Neural cell (in vitro differentiated cells): ENCODE data around the gene TSPAN1. TPM values are rescaled to one million over a fixed set of nuclear protein-coding genes. Genes with fewer than 3 reads are reported as not detected.

ENCODE experiments used
- H2AFZ ChIP-seq: fragments of 200-600, 300-800 bp; sonication (generic), shearing (Covaris generic); 2 replicates; pipeline ENCODE4 v1.6.0; 2014; ENCODE audit warnings: low read depth, mild to moderate bottlenecking, antibody characterized with exemption, low read length, moderate library complexity
- H3F3A ChIP-seq: fragments of 200-600 bp; shearing (Covaris generic); 2 replicates; pipeline ENCODE4 v1.6.1; 2016; ENCODE audit warnings: mild to moderate bottlenecking, moderate library complexity, mixed read lengths, antibody characterized with exemption, low read length; ENCODE audit not compliant: insufficient read depth, poor library complexity, severe bottlenecking
- H3K27ac ChIP-seq: fragments of 200-600, 300-800 bp; sonication (generic), shearing (Covaris generic); 2 replicates; pipeline ENCODE4 v1.5.1; 2014; ENCODE audit warnings: mild to moderate bottlenecking, low read length, moderate library complexity
- H3K27me3 ChIP-seq: fragments of 300-800, 200-600 bp; sonication (generic), shearing (Covaris generic); 2 replicates; pipeline ENCODE4 v1.6.0; 2014; ENCODE audit warnings: mild to moderate bottlenecking, low read depth, low read length, moderate library complexity; ENCODE audit not compliant: insufficient read depth
- H3K36me3 ChIP-seq: fragments of 300-800, 200-600 bp; sonication (generic), shearing (Covaris generic); 2 replicates; pipeline ENCODE4 v1.5.1; 2014; ENCODE audit warnings: mild to moderate bottlenecking, antibody characterized with exemption, low read length, moderate library complexity; ENCODE audit not compliant: insufficient read depth
- H3K4me2 ChIP-seq: fragments of 300-800, 200-600 bp; sonication (generic), shearing (Covaris generic); 2 replicates; pipeline ENCODE4 v1.6.0; 2014; ENCODE audit warnings: mild to moderate bottlenecking, low read length
- H3K4me3 ChIP-seq: fragments of 300-800, 200-600 bp; sonication (generic), shearing (Covaris generic); 2 replicates; pipeline ENCODE4 v1.5.1; 2014; ENCODE audit warnings: mild to moderate bottlenecking, low read length, moderate library complexity
- H3K79me2 ChIP-seq: fragments of 200-600 bp; shearing (Covaris generic); replicated peaks from 2 replicates; pipeline ENCODE4 v1.6.0; 2014; ENCODE audit warnings: mild to moderate bottlenecking, low read length, moderate library complexity; ENCODE audit not compliant: insufficient read depth
- H3K9ac ChIP-seq: fragments of 300-800, 200-600 bp; sonication (generic), shearing (Covaris generic); 2 replicates; pipeline ENCODE4 v1.6.1; 2016; ENCODE audit warnings: mild to moderate bottlenecking, low read length, mixed read lengths
- H3K9me2 ChIP-seq: fragments of 200-600 bp; shearing (Covaris generic); 2 replicates; pipeline ENCODE4 v1.6.1; 2016; ENCODE audit warnings: mild to moderate bottlenecking, low read length, mixed read lengths; ENCODE audit not compliant: insufficient read depth
- H3K9me3 ChIP-seq: fragments of 200-600, 300-800 bp; sonication (generic), shearing (Covaris generic); 2 replicates; pipeline ENCODE4 v1.6.1; 2016; ENCODE audit warnings: mild to moderate bottlenecking, mixed run types, low read length, moderate library complexity, mixed read lengths
- H4K20me1 ChIP-seq: fragments of 200-600 bp; shearing (Covaris generic); 2 replicates; pipeline ENCODE4 v1.6.1; 2016; ENCODE audit warnings: mild to moderate bottlenecking, mixed run types; ENCODE audit not compliant: insufficient read depth
- EP300 ChIP-seq: fragments of 450-650 bp; conservative IDR thresholded peaks from 2 replicates; pipeline ENCODE4 v1.6.1; 2014; ENCODE audit warnings: antibody characterized with exemption, mild to moderate bottlenecking, moderate library complexity; ENCODE audit not compliant: poor library complexity, severe bottlenecking
- EZH2 ChIP-seq: fragments of 200-600, 300-800 bp; shearing (Covaris generic), sonication (generic); IDR thresholded peaks from 2 replicates; pipeline ENCODE4 v1.6.1; 2014; ENCODE audit warnings: antibody characterized with exemption, low read length, borderline replicate concordance, mild to moderate bottlenecking; ENCODE audit not compliant: insufficient read depth, poor library complexity, severe bottlenecking
- MXI1 ChIP-seq: fragments of 450-650 bp; conservative IDR thresholded peaks from 2 replicates; pipeline ENCODE4 v1.6.1; 2014; ENCODE audit warnings: antibody characterized with exemption, mild to moderate bottlenecking; ENCODE audit not compliant: poor library complexity, severe bottlenecking
- POLR2AphosphoS5 ChIP-seq: IDR thresholded peaks from 2 replicates; pipeline ENCODE4 v1.6.1; 2012
- RAD21 ChIP-seq: fragments of 450-650 bp; conservative IDR thresholded peaks from 2 replicates; pipeline ENCODE4 v1.6.1; 2014; ENCODE audit warnings: antibody characterized with exemption, mild to moderate bottlenecking, moderate library complexity
- SMC3 ChIP-seq: fragments of 450-650 bp; conservative IDR thresholded peaks from 2 replicates; pipeline ENCODE4 v1.6.1; 2014; ENCODE audit warnings: antibody characterized with exemption, mild to moderate bottlenecking, moderate library complexity; ENCODE audit not compliant: poor library complexity
- polyA plus RNA-seq: library from polyadenylated mRNA; depleted of rRNA; stranded (reverse); fragments of >200 nt; gene quantifications from 2 replicates; pipeline ENCODE4 v1.2.3, GENCODE V29; 2014
- TF ChIP-seq, protein P1 (sequence below): IDR thresholded peaks from 2 replicates; pipeline ENCODE4 v1.6.1; 2012; ENCODE audit warnings: borderline replicate concordance
- TF ChIP-seq, protein P2 (sequence below): fragments of 450-650 bp; IDR thresholded peaks from 2 replicates; pipeline ENCODE4 v1.5.1; 2014; ENCODE audit warnings: antibody characterized with exemption, mild to moderate bottlenecking, moderate library complexity; ENCODE audit not compliant: poor library complexity, severe bottlenecking

Gene TSPAN1
- polyA plus RNA-seq, 1 donor from 2014 or later, result 0.62 TPM

- Histone ChIP-seq H3K9ac (no peak overlapping the region), H3K4me2 (no peak overlapping the region), H3K27me3 (no peaks in the 10 kb centered on the region), H3K9me2 (no peaks in the 10 kb centered on the region), H3K36me3 (no peaks in the 10 kb centered on the region), H3F3A (no peaks in the 10 kb centered on the region), H3K79me2 (no peaks in the 10 kb centered on the region), H2AFZ (no peak overlapping the region), H4K20me1 (no peaks in the 10 kb centered on the region), H3K4me3 (no peak overlapping the region), H3K9me3 (no peaks in the 10 kb centered on the region), H3K27ac (no peak overlapping the region)
- TF ChIP-seq EZH2 (no peak), EP300 (no peak), POLR2AphosphoS5 (no peak), SMC3 (no peak), RAD21 (no peak), MXI1 (no peak)
- TF ChIP-seq, protein P1, sequence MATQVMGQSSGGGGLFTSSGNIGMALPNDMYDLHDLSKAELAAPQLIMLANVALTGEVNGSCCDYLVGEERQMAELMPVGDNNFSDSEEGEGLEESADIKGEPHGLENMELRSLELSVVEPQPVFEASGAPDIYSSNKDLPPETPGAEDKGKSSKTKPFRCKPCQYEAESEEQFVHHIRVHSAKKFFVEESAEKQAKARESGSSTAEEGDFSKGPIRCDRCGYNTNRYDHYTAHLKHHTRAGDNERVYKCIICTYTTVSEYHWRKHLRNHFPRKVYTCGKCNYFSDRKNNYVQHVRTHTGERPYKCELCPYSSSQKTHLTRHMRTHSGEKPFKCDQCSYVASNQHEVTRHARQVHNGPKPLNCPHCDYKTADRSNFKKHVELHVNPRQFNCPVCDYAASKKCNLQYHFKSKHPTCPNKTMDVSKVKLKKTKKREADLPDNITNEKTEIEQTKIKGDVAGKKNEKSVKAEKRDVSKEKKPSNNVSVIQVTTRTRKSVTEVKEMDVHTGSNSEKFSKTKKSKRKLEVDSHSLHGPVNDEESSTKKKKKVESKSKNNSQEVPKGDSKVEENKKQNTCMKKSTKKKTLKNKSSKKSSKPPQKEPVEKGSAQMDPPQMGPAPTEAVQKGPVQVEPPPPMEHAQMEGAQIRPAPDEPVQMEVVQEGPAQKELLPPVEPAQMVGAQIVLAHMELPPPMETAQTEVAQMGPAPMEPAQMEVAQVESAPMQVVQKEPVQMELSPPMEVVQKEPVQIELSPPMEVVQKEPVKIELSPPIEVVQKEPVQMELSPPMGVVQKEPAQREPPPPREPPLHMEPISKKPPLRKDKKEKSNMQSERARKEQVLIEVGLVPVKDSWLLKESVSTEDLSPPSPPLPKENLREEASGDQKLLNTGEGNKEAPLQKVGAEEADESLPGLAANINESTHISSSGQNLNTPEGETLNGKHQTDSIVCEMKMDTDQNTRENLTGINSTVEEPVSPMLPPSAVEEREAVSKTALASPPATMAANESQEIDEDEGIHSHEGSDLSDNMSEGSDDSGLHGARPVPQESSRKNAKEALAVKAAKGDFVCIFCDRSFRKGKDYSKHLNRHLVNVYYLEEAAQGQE, result no peak
These were observed 3.0 kb upstream of the TSPAN1 start for GRCh38 chr1:46171871-46172270.

DNA sequence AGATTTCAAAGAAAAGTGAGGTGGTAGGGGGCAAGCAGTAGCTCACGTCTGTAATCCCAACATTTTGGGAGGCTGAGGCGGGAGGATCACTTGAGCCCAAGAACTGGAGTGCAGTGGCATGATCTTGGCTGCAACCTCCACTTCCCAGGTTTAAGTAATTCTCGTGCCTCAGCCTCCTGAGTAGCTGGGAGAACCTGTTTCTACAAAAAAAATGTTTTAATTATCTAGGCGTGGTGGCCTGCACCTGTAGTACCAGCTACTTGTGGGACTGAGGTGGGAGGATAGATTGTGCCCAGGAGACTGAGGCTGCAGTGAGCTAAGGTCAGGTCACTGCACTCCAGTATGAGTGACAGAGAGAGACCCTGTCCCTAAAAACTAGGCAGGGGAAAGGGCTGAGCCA is 2.6 kb upstream of the TSPAN1 start:
- no peak overlapping the region for H3K9ac ChIP-seq
- H4K20me1 ChIP-seq, result no peaks in the 10 kb centered on the region
- no peak overlapping the region for H2AFZ ChIP-seq
- no peak overlapping the region for H3K4me2 ChIP-seq
- H3K4me3 ChIP-seq, result no peak overlapping the region
- H3K9me3 ChIP-seq, result no peaks in the 10 kb centered on the region
- no peak for TF ChIP-seq POLR2AphosphoS5
- TF ChIP-seq, protein P2, sequence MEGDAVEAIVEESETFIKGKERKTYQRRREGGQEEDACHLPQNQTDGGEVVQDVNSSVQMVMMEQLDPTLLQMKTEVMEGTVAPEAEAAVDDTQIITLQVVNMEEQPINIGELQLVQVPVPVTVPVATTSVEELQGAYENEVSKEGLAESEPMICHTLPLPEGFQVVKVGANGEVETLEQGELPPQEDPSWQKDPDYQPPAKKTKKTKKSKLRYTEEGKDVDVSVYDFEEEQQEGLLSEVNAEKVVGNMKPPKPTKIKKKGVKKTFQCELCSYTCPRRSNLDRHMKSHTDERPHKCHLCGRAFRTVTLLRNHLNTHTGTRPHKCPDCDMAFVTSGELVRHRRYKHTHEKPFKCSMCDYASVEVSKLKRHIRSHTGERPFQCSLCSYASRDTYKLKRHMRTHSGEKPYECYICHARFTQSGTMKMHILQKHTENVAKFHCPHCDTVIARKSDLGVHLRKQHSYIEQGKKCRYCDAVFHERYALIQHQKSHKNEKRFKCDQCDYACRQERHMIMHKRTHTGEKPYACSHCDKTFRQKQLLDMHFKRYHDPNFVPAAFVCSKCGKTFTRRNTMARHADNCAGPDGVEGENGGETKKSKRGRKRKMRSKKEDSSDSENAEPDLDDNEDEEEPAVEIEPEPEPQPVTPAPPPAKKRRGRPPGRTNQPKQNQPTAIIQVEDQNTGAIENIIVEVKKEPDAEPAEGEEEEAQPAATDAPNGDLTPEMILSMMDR, result no peak
- TF ChIP-seq, protein P1, result no peak
- no peak for TF ChIP-seq EP300
- TF ChIP-seq EZH2, result no peak
- H3F3A ChIP-seq, result no peaks in the 10 kb centered on the region
- H3K27ac ChIP-seq, result no peak overlapping the region
- no peaks in the 10 kb centered on the region for H3K27me3 ChIP-seq
- H3K9me2 ChIP-seq, result no peaks in the 10 kb centered on the region
- H3K36me3 ChIP-seq, result no peaks in the 10 kb centered on the region
- H3K79me2 ChIP-seq, result no peaks in the 10 kb centered on the region
